ENCODE measurements around the gene PRRX2. TPM values are rescaled to one million over a fixed set of nuclear protein-coding genes. Genes with fewer than 3 reads are reported as not detected.

PRRX2 gene
- total and polyA plus RNA-seq, 2 of the 13 experiments (the other 11 are each of a cell fraction or from before 2014, with no cell fraction given) = 0.05 TPM; not detected in 1

- no peak for TF ChIP-seq HBP1 (CRISPR knock-in tag; IDR thresholded peaks at IDR 0.05; ENCODE audit: low read depth)
- TF ChIP-seq ZNF83 (CRISPR knock-in tag; IDR thresholded peaks at IDR 0.05; ENCODE audit: borderline replicate concordance) = no peak
- no peak for TF ChIP-seq ZFP82 (CRISPR knock-in tag; IDR thresholded peaks at IDR 0.05; ENCODE audit: borderline replicate concordance)
- TF ChIP-seq STAG1 (CRISPR knock-in tag; IDR thresholded peaks at IDR 0.05) = no peak
- no peak for TF ChIP-seq TEAD2 (CRISPR knock-in tag; IDR thresholded peaks at IDR 0.05)
- TF ChIP-seq ZNF670 (CRISPR knock-in tag; IDR thresholded peaks at IDR 0.05; ENCODE audit: borderline replicate concordance) = no peak
- peak; percentile 53; the same call in 1 of the 2 replicates for TF ChIP-seq NFATC3 (CRISPR knock-in tag; IDR thresholded peaks at IDR 0.05)
- no peak for TF ChIP-seq HMGXB3 (CRISPR knock-in tag; IDR thresholded peaks at IDR 0.05; ENCODE audit: borderline replicate concordance)
- no peak for TF ChIP-seq TFDP1 (CRISPR knock-in tag; IDR thresholded peaks at IDR 0.05; ENCODE audit: borderline replicate concordance)
- no peak for TF ChIP-seq ZNF367 (CRISPR knock-in tag; IDR thresholded peaks at IDR 0.05; ENCODE audit: borderline replicate concordance)
- TF ChIP-seq BATF2 (CRISPR knock-in tag; IDR thresholded peaks at IDR 0.05) = no peak
- TF ChIP-seq PHF5A (CRISPR knock-in tag; IDR thresholded peaks at IDR 0.05; ENCODE audit: low read depth, unreplicated experiment) = no peak
- TF ChIP-seq TERF1 (CRISPR knock-in tag; IDR thresholded peaks at IDR 0.05) = no peak
- no peak for TF ChIP-seq ZNF33B (CRISPR knock-in tag; IDR thresholded peaks at IDR 0.05)
- TF ChIP-seq KLF9 (CRISPR knock-in tag; IDR thresholded peaks at IDR 0.05; ENCODE audit: low read depth) = no peak
- TF ChIP-seq KAT7 (CRISPR knock-in tag; IDR thresholded peaks at IDR 0.05; ENCODE audit: borderline replicate concordance) = no peak
- no peak for TF ChIP-seq SNRNP70 (IDR thresholded peaks at IDR 0.05; ENCODE audit: low read depth, low read length)
- TF ChIP-seq ZNF546 (CRISPR knock-in tag; conservative IDR thresholded peaks at IDR 0.05) = no peak
- TF ChIP-seq USF2 (IDR thresholded peaks at IDR 0.05; ENCODE audit: low read depth, low read length) = no peak
- TF ChIP-seq USF2 (CRISPR knock-in tag; IDR thresholded peaks at IDR 0.05; ENCODE audit: borderline replicate concordance) = no peak
Measured at GRCh38 chr9:129624947-129625346, 40.5 kb upstream of the PRRX2 start (continued).

Data from HepG2 (cell line).